Esophagus squamous epithelium (tissue), 5 donors: ENCODE data around the gene OSBPL8. TPM values are rescaled to one million over a fixed set of nuclear protein-coding genes. Genes with fewer than 3 reads are reported as not detected.
"Not testable (repeated sequence)": the region's sequence is repeated elsewhere in the genome, so short reads cannot be mapped to it uniquely, and the experiment has no call there.

Experiments used
- DNase-seq: peaks from one replicate; lab custom pipeline; 2025; lab: John Stamatoyannopoulos, UW
- H3K27ac ChIP-seq, 4 donors: fragments of 200-600 bp; sonication (generic); one replicate each; pipeline ENCODE4 v1.5.1; 2016 to 2019; ENCODE audit warnings: mild to moderate bottlenecking in 1 of 4
- H3K27me3 ChIP-seq, 4 donors: fragments of 200-600 bp; sonication (generic); 1 replicate in 3 of 4; 2 replicates in 1 of 4; pipeline versions ENCODE4 v1.5.1 to v1.6.0; 2017 to 2021; ENCODE audit warnings: antibody characterized with exemption in 1 of 4
- H3K36me3 ChIP-seq, 3 donors: fragments of 200-600 bp; sonication (generic); one replicate each; pipeline ENCODE4 v1.5.1; 2016 to 2019
- H3K4me1 ChIP-seq, 3 donors: fragments of 200-600 bp; sonication (generic); one replicate each; pipeline ENCODE4 v1.5.1; 2017 to 2019
- H3K4me3 ChIP-seq, 4 donors: fragments of 200-600 bp; sonication (generic); 1 replicate in 3 of 4; 2 replicates in 1 of 4; pipeline ENCODE4 v1.5.1; 2016 to 2019; ENCODE audit warnings: mild to moderate bottlenecking in 2 of 4, moderate library complexity in 1 of 4
- H3K9me3 ChIP-seq, 3 donors: fragments of 200-600 bp; sonication (generic); one replicate each; pipeline ENCODE4 v1.5.1; 2016 to 2019
- CTCF ChIP-seq, 6 experiments: fragments of 450-650 bp in 4 of 6; fragments of 200-600 bp in 2 of 6; sonication (generic) in 2 of 6; IDR thresholded peaks; one replicate each; pipeline ENCODE4 v1.5.1; 2016 to 2019; ENCODE audit warnings: antibody characterized with exemption in 6 of 6, mild to moderate bottlenecking in 4 of 6, moderate library complexity in 4 of 6
- POLR2A ChIP-seq, 4 donors: fragments of 450-650 bp; IDR thresholded peaks; one replicate each; pipeline ENCODE4 v1.6.1; 2017; ENCODE audit warnings: antibody characterized with exemption in 4 of 4, mild to moderate bottlenecking in 4 of 4, moderate library complexity in 3 of 4
- WGBS, 2 donors: methylation state at CpG; one replicate each; pipeline ENCODE4 v1.1.5; 2018; 5-methylcytosine and 5-hydroxymethylcytosine counted together
- intact Hi-C: fragments of 100-400 bp; cut with DNase I; formaldehyde crosslinking; loops from one replicate; pipeline ENCODE4 v1.15.0; 2022
- total RNA-seq, 4 donors: library from RNA; depleted of rRNA; stranded (reverse); fragments of >200 nt; gene quantifications; one replicate each; pipeline ENCODE4 v1.1.0, GENCODE V29; 2016
- donor health status: DM: yes; HTN: yes; CAD: no.

OSBPL8 gene
- total RNA-seq, 4 donors from 2014 or later: 30.3 to 60.8 (median 43.0) TPM

- no peak overlapping the region for H3K4me3 ChIP-seq
- no peaks in the 10 kb centered on the region for H3K27me3 ChIP-seq
- no peak for DNase-seq
- H3K27ac ChIP-seq: no peak overlapping the region
- WGBS, 2 donors: 29 to 54% methylated on average over 5 of the region's 5 CpGs
- H3K4me1 ChIP-seq: peaks cover under 1 to 21% (median 1%) of the 10 kb centered on the region in 3 donors
- no peak for TF ChIP-seq POLR2A (IDR thresholded peaks at IDR 0.05)
- H3K9me3 ChIP-seq: no peaks in the 10 kb centered on the region
- H3K36me3 ChIP-seq: no peaks in the 10 kb centered on the region
- intact Hi-C loops: loop anchor here (10.0 kb wide), 1 partner anchor 307 kb away; the partner anchor contains the start of gene PHLDA1
These were observed 218.0 kb downstream of the OSBPL8 start for GRCh38 chr12:76341436-76342030.

- 63 to 64% methylated on average over 9 of the region's 9 CpGs for WGBS, 2 donors
- TF ChIP-seq POLR2A (IDR thresholded peaks at IDR 0.05) (no peak), CTCF (IDR thresholded peaks at IDR 0.05) (no peak)
These were observed 218.7 kb downstream of the OSBPL8 start for GRCh38 chr12:76340680-76341435.

GRCh38 chr12:76337583-76337982 is 222.0 kb downstream of the OSBPL8 start:
- Histone ChIP-seq H3K4me3 (no peak overlapping the region), H3K4me1 (peaks cover 0 to 7% (median 0%) of the 10 kb centered on the region in 3 donors), H3K9me3 (no peaks in the 10 kb centered on the region), H3K36me3 (no peaks in the 10 kb centered on the region), H3K27ac (no peak overlapping the region), H3K27me3 (no peaks in the 10 kb centered on the region)
- intact Hi-C loops: no loop called here
- WGBS, 2 donors: 72 to 83% methylated on average over 3 of the region's 3 CpGs
- DNase-seq: no peak
- no peak for TF ChIP-seq CTCF (IDR thresholded peaks at IDR 0.05)

More at GRCh38 chr12:76340680-76341435, 218.7 kb downstream of the OSBPL8 start:
- intact Hi-C loops: loop anchor here (10.0 kb wide), 1 partner anchor 306 kb away; the partner anchor contains the start of gene PHLDA1
- H3K9me3 ChIP-seq: no peaks in the 10 kb centered on the region
- peaks cover 0 to 15% (median 0%) of the 10 kb centered on the region in 3 donors for H3K4me1 ChIP-seq
- no peaks in the 10 kb centered on the region for H3K36me3 ChIP-seq
- H3K27me3 ChIP-seq: no peaks in the 10 kb centered on the region
- DNase-seq: no peak
- no peak overlapping the region for H3K4me3 ChIP-seq
- no peak overlapping the region for H3K27ac ChIP-seq

GRCh38 chr12:76332606-76333005 is 227.0 kb downstream of the OSBPL8 start:
- WGBS, 2 donors: 33 to 40% methylated on average over 1 of the region's 1 CpG
- H3K27ac ChIP-seq: no peak overlapping the region
- no peak for DNase-seq
- H3K36me3 ChIP-seq: no peaks in the 10 kb centered on the region
- no peaks in the 10 kb centered on the region for H3K4me1 ChIP-seq
- H3K27me3 ChIP-seq: no peaks in the 10 kb centered on the region
- TF ChIP-seq POLR2A (IDR thresholded peaks at IDR 0.05): no peak
- TF ChIP-seq CTCF (IDR thresholded peaks at IDR 0.05): no peak
- H3K4me3 ChIP-seq: no peak overlapping the region
- intact Hi-C loops: no loop called here
- H3K9me3 ChIP-seq: peaks cover 0 to 6% (median 0%) of the 10 kb centered on the region in 3 donors

- WGBS, 2 donors: 95 to 96% methylated on average over 5 of the region's 5 CpGs
- H3K36me3 ChIP-seq: no peaks in the 10 kb centered on the region
- no peak overlapping the region for H3K27ac ChIP-seq
These were observed 230.0 kb downstream of the OSBPL8 start for GRCh38 chr12:76329606-76330005.

GRCh38 chr12:76329159-76329558 is 230.4 kb downstream of the OSBPL8 start:
- intact Hi-C loops: no loop called here
- peaks cover 0 to 6% (median 0%) of the 10 kb centered on the region in 3 donors for H3K9me3 ChIP-seq
- DNase-seq: no peak
- 36 to 54% methylated on average over 2 of the region's 2 CpGs for WGBS, 2 donors
- no peak overlapping the region for H3K27ac ChIP-seq
- H3K4me3 ChIP-seq: no peak overlapping the region
- H3K27me3 ChIP-seq: no peaks in the 10 kb centered on the region
- no peaks in the 10 kb centered on the region for H3K4me1 ChIP-seq
- H3K36me3 ChIP-seq: no peaks in the 10 kb centered on the region
- no peak for TF ChIP-seq POLR2A (IDR thresholded peaks at IDR 0.05)
- no peak for TF ChIP-seq CTCF (IDR thresholded peaks at IDR 0.05)

More at GRCh38 chr12:76329606-76330005, 230.0 kb downstream of the OSBPL8 start:
- no peak for TF ChIP-seq POLR2A (IDR thresholded peaks at IDR 0.05)
- no peaks in the 10 kb centered on the region for H3K27me3 ChIP-seq
- peaks cover 0 to 6% (median 0%) of the 10 kb centered on the region in 3 donors for H3K9me3 ChIP-seq
- no peaks in the 10 kb centered on the region for H3K4me1 ChIP-seq
- DNase-seq: no peak
- intact Hi-C loops: no loop called here
- no peak overlapping the region for H3K4me3 ChIP-seq

- H3K4me1 ChIP-seq, H3K27me3 ChIP-seq, H3K36me3 ChIP-seq, DNase-seq, H3K27ac ChIP-seq, H3K9me3 ChIP-seq, intact Hi-C loops: not testable (repeated sequence)
- WGBS, 2 donors: 61 to 93% methylated on average over 4 to 7 of the region's 32 CpGs
- peak overlapping the region in 3 of 4 donors; percentile 28 to 44 (median 29) for H3K4me3 ChIP-seq
These were observed 239.8 kb downstream of the OSBPL8 start for GRCh38 chr12:76319595-76320319.
